GM23248 (cell line): Measurements from ENCODE around the gene MEF2B. TPM values are rescaled to one million over a fixed set of nuclear protein-coding genes. Genes with fewer than 3 reads are reported as not detected.
"Not testable (repeated sequence)": the region's sequence is repeated elsewhere in the genome, so short reads cannot be mapped to it uniquely, and the experiment has no call there.

Source experiments
- DNase-seq: peaks from one replicate; pipeline ENCODE4 v3.0.0-alpha.2; 2015
- H2AFZ ChIP-seq: fragments of 200-600 bp; sonication (generic); 2 replicates; pipeline ENCODE4 v1.6.1; 2016; ENCODE audit warnings: antibody characterized with exemption
- H3F3A ChIP-seq: fragments of 200-600 bp; sonication (generic); 2 replicates; pipeline ENCODE4 v1.6.1; 2016; ENCODE audit warnings: mild to moderate bottlenecking, antibody characterized with exemption, mixed run types; ENCODE audit not compliant: insufficient read depth
- H3K27ac ChIP-seq: fragments of 200-600 bp; sonication (generic); 2 replicates; pipeline ENCODE4 v1.5.1; 2016; ENCODE audit warnings: mild to moderate bottlenecking
- H3K27me3 ChIP-seq: fragments of 200-600 bp; sonication (generic); replicated peaks from 2 replicates; pipeline ENCODE4 v1.6.1; 2016; ENCODE audit warnings: mild to moderate bottlenecking; ENCODE audit not compliant: insufficient read depth
- H3K36me3 ChIP-seq: fragments of 200-600 bp; sonication (generic); 2 replicates; pipeline ENCODE4 v1.6.1; 2016; ENCODE audit warnings: low read depth, mild to moderate bottlenecking
- H3K4me1 ChIP-seq: fragments of 200-600 bp; sonication (generic); 2 replicates; pipeline ENCODE4 v1.6.1; 2016; ENCODE audit warnings: mild to moderate bottlenecking; ENCODE audit not compliant: insufficient read depth
- H3K4me2 ChIP-seq: fragments of 200-600 bp; sonication (generic); one replicate; pipeline ENCODE4 v1.6.1; 2016; ENCODE audit warnings: mild to moderate bottlenecking; ENCODE audit not compliant: unreplicated experiment
- H3K4me3 ChIP-seq: fragments of 200-600 bp; sonication (generic); 2 replicates; pipeline ENCODE4 v1.5.1; 2016; ENCODE audit warnings: mild to moderate bottlenecking
- H3K79me2 ChIP-seq: fragments of 200-600 bp; sonication (generic); 2 replicates; pipeline ENCODE4 v1.6.1; 2016; ENCODE audit warnings: mild to moderate bottlenecking; ENCODE audit not compliant: insufficient read depth
- H3K9ac ChIP-seq: fragments of 200-600 bp; sonication (generic); 2 replicates; pipeline ENCODE4 v1.6.1; 2016; ENCODE audit warnings: mild to moderate bottlenecking
- H3K9me2 ChIP-seq: fragments of 200-600 bp; sonication (generic); 2 replicates; pipeline ENCODE4 v1.6.1; 2016; ENCODE audit warnings: mixed run types, mild to moderate bottlenecking, moderate library complexity; ENCODE audit not compliant: insufficient read depth
- H3K9me3 ChIP-seq: fragments of 200-600 bp; sonication (generic); one replicate; pipeline ENCODE4 v1.6.1; 2017; ENCODE audit warnings: low read depth
- H4K20me1 ChIP-seq: fragments of 200-600 bp; sonication (generic); 2 replicates; pipeline ENCODE4 v1.6.0; 2016; ENCODE audit not compliant: insufficient read depth
- EZH2 ChIP-seq: fragments of 200-600 bp; sonication (generic); IDR thresholded peaks from 2 replicates; pipeline ENCODE4 v1.6.1; 2018; ENCODE audit warnings: antibody characterized with exemption, mild to moderate bottlenecking; ENCODE audit not compliant: insufficient read depth, poor library complexity, severe bottlenecking
- EZH2phosphoT487 ChIP-seq: fragments of 200-600 bp; sonication (generic); IDR thresholded peaks from 2 replicates; pipeline ENCODE4 v1.6.1; 2018; ENCODE audit warnings: antibody characterized with exemption, moderate library complexity, mild to moderate bottlenecking, low read depth; ENCODE audit not compliant: insufficient read depth
- WGBS, 2 experiments: methylation state at CpG; one replicate each; pipeline ENCODE4 v1.1.6; 2015 to 2017; ENCODE audit warnings: low lambda C conversion rate in 2 of 2, low coverage in 1 of 2; ENCODE audit errors: missing lambda C conversion rate in 2 of 2; 5-methylcytosine and 5-hydroxymethylcytosine counted together
- in situ Hi-C: fragments of 300-500 bp; cut with MboI; formaldehyde crosslinking; loops from 2 replicates; pipeline ENCODE4 v1.15.0; 2020
- polyA plus RNA-seq: library from polyadenylated mRNA; unstranded; fragments of >200 nt; fragmentation: Nextera tagmentation; extraction: Ambion mirVana; gene quantifications from 2 replicates; pipeline ENCODE4 v1.2.1, GENCODE V29; 2016
- total RNA-seq: library from RNA; depleted of rRNA; stranded (reverse); fragments of >200 nt; shearing (Covaris generic); gene quantifications from 2 replicates; pipeline ENCODE4 v1.2.3, GENCODE V29; 2014

The MEF2B gene
- total and polyA plus RNA-seq, 2 experiments from 2014 or later: 0.20 to 0.22 TPM

DNA sequence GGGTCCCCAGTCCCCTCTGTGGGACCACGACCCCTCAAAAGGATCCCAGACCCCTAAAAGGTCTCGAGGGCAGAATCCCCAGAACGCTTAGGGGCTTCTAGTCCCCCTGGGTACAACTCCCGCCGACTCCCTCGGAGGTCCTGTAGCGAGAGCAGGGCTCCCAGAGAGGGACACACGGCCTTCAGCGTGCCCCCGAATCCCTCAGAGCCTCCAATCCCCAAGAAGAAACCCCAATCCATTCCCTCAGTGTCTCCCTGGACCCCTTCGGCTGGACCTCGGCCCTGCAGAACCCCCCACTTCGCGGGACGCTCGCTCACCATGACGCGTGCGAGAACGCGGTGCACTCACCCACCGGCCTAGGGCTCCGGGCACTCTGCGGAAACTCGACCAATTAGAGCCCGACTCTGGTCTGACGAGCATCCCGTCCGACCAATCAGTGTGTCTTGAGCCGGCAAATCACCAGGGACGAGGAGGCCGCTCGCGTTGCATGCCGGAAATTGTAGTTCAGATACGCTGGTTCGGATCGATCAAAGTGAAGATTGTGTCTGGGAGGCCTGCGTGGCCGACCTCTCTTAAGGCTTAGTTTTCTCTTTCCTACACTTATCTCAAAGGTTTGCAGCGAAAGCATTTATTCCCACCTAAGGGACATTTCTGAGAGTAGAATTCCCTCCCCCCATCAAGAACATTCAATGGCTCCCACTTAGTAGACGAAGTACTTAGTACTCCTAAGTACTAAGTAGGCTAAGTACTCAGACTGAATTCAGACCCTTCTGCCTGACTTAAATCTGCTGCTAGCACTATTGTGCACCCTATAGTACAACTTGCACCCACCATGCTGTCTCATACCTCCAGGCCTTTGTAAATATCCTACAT, 31.7 kb downstream of the MEF2B start, which contains the start of gene TMEM161A:
Gene TMEM161A, minus strand, starts transcription at position 370 of the 873 bp plus-strand sequence. Its CDS starts 50 bp downstream, at position 320.
- Histone ChIP-seq H3K27ac (no peak within 1 kb of the TSS), H4K20me1 (no peaks in the 10 kb centered on the region), H3K36me3 (no peaks in the 10 kb centered on the region), H3F3A (0 out of 2 replicates have a peak, but pooled peaks cover 4% of the 10 kb centered on the region), H3K4me2 (peak within 1 kb of the TSS; percentile 90), H3K9me2 (no peaks in the 10 kb centered on the region), H2AFZ (peak within 1 kb of the TSS; percentile 91), H3K4me3 (peak within 1 kb of the TSS; percentile 91), H3K9ac (peak within 1 kb of the TSS; percentile 88), H3K27me3 (no peaks in the 10 kb centered on the region), H3K9me3 (no peaks in the 10 kb centered on the region), H3K4me1 (no peaks in the 10 kb centered on the region), H3K79me2 (0 out of 2 replicates have a peak, but pooled peaks cover 7% of the 10 kb centered on the region)
- TF ChIP-seq EZH2 (no peak), EZH2phosphoT487 (no peak)
- DNase-seq: peak; percentile 99
- WGBS, 2 experiments: 3 to 4% methylated on average over 41 to 42 of the region's 42 CpGs
- in situ Hi-C loops: no loop called here

DNA sequence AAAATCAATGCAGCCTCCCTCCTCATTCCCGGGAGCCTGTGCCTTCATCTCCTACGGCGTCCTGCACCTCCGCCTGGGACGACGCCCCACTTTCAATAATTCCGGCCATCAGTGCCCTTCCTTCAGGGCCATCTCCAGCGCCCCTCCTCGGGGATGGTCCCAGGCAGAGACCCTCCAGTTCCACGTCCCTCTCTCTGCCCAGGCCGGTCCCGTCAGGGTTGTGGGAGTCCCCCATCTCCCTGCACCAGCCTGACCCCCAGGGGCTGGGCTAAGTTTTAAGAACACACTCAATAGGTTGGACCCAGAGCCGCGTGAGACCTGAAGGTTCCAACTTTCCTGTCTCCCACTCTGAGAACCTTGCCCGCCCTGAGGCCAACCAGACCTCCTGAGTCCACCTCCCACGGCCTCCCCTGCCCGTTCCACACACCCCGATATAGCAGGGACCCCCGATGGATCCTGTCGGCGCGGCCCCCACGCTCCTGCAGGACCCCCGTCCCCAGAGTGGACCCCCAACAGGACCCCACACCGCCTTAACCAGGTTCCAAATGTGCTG, 32.4 kb downstream of the MEF2B start:
- in situ Hi-C loops: no loop called here
- peak; percentile 61 for DNase-seq
- H3K27ac ChIP-seq: no peak overlapping the region
- H3K79me2 ChIP-seq: 0 out of 2 replicates have a peak, but pooled peaks cover 7% of the 10 kb centered on the region
- no peaks in the 10 kb centered on the region for H3K36me3 ChIP-seq
- H3K4me1 ChIP-seq: no peaks in the 10 kb centered on the region
- H3K9me2 ChIP-seq: no peaks in the 10 kb centered on the region
- WGBS, 2 experiments: 3% methylated on average over 25 of the region's 25 CpGs
- TF ChIP-seq EZH2phosphoT487: no peak
- no peak for TF ChIP-seq EZH2
- no peaks in the 10 kb centered on the region for H3K9me3 ChIP-seq
- peak overlapping the region; percentile 90 for H3K4me2 ChIP-seq
- H2AFZ ChIP-seq: peak overlapping the region; percentile 91
- peak overlapping the region; percentile 91 for H3K4me3 ChIP-seq
- no peaks in the 10 kb centered on the region for H4K20me1 ChIP-seq
- H3K9ac ChIP-seq: peak overlapping the region; percentile 88
- 0 out of 2 replicates have a peak, but pooled peaks cover 4% of the 10 kb centered on the region for H3F3A ChIP-seq
- H3K27me3 ChIP-seq: no peaks in the 10 kb centered on the region

GRCh38 chr19:19135713-19136112, 34.4 kb downstream of the MEF2B start:
- H3K9me2 ChIP-seq, H3K9me3 ChIP-seq, H3K4me3 ChIP-seq, in situ Hi-C loops, H3K79me2 ChIP-seq, H3F3A ChIP-seq, H4K20me1 ChIP-seq, H3K27ac ChIP-seq, H3K9ac ChIP-seq, H3K27me3 ChIP-seq, H3K4me2 ChIP-seq, H2AFZ ChIP-seq, H3K36me3 ChIP-seq, DNase-seq, H3K4me1 ChIP-seq: not testable (repeated sequence)
- 72 to 79% methylated on average over 6 of the region's 6 CpGs for WGBS, 2 experiments

DNA sequence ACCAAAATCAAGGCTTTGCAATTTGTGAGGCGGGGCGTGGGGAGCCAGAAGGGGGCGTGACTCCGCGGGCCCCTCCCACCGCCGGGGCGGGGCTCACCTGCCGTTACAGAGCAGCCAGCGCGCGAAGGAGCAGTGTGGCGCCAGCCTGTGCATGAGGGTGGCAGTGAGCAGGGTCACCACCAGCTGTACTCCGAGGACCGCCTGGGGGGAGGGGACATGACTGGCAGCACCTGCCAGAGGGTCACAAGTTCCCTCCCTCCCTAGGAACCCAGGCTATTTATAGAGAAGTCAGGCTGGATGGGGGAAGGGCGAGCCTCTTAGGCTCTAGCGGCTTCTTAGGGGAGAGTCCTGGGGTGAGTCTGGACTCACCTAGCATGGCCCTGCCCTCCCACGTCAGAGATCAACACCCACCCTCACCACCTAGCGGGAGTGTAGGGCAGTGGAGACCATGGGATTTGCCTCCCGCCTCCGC, 35.3 kb downstream of the MEF2B start:
- in situ Hi-C loops: no loop called here
- Histone ChIP-seq H3K9me3 (no peaks in the 10 kb centered on the region), H3K27ac (no peak overlapping the region), H3K4me2 (no peak overlapping the region), H3K4me1 (no peaks in the 10 kb centered on the region), H3K9ac (no peak overlapping the region), H2AFZ (no peak overlapping the region), H3K9me2 (no peaks in the 10 kb centered on the region), H3F3A (0 out of 2 replicates have a peak, but pooled peaks cover 4% of the 10 kb centered on the region), H3K79me2 (0 out of 2 replicates have a peak, but pooled peaks cover 7% of the 10 kb centered on the region), H3K36me3 (no peaks in the 10 kb centered on the region), H3K4me3 (no peak overlapping the region), H4K20me1 (no peaks in the 10 kb centered on the region), H3K27me3 (no peaks in the 10 kb centered on the region)
- no peak for TF ChIP-seq EZH2phosphoT487
- TF ChIP-seq EZH2: no peak
- DNase-seq: no peak
- WGBS, 2 experiments: 25 to 29% methylated on average over 20 to 21 of the region's 21 CpGs
